A673 (cell line): ENCODE results near the gene MRFAP1L1. TPM values are rescaled to one million over a fixed set of nuclear protein-coding genes. Genes with fewer than 3 reads are reported as not detected.

Experiments used
- BruUV-seq: library from RNA; stranded (reverse); fragments of 400-500 nt; replicated peaks from 2 replicates; lab custom pipeline; 2021; lab: Mats Ljungman, UMichigan
- CTCF ChIA-PET: fragments of 300-600 bp; sonication (Branson Sonifier 250); formaldehyde crosslinking; loops from one replicate; lab custom pipeline; 2022; ENCODE audit warnings: antibody characterized with exemption; lab: Charles Lee
- POLR2A ChIA-PET: fragments of 300-600 bp; sonication (Branson Sonifier 250); formaldehyde crosslinking; loops from one replicate; lab custom pipeline; 2022; ENCODE audit warnings: antibody characterized with exemption; ENCODE audit not compliant: low non-redundant PET; lab: Charles Lee
- DNase-seq: peaks from one replicate; pipeline ENCODE4 v3.0.0-alpha.2; 2015; ENCODE audit warnings: low spot score
- H3K27ac ChIP-seq: fragments of 200-600 bp; sonication (generic); 2 replicates; pipeline ENCODE4 v1.5.1; 2016; ENCODE audit warnings: mixed run types, low read depth, mild to moderate bottlenecking, mixed read lengths, antibody characterized with exemption, low read length; ENCODE audit not compliant: poor library complexity, severe bottlenecking
- H3K27me3 ChIP-seq: fragments of 200-600 bp; sonication (generic); replicated peaks from 2 replicates; pipeline ENCODE4 v1.6.1; 2017; ENCODE audit warnings: mixed run types, low read depth, mild to moderate bottlenecking, mixed read lengths, antibody characterized with exemption, low read length; ENCODE audit not compliant: insufficient read depth, poor library complexity
- H3K36me3 ChIP-seq: fragments of 200-600 bp; sonication (generic); 2 replicates; pipeline ENCODE4 v1.6.1; 2016; ENCODE audit warnings: mixed run types, mild to moderate bottlenecking, mixed read lengths, antibody characterized with exemption, low read length; ENCODE audit not compliant: insufficient read depth, poor library complexity, severe bottlenecking
- H3K4me1 ChIP-seq: fragments of 200-600 bp; sonication (generic); 2 replicates; pipeline ENCODE4 v1.6.1; 2017; ENCODE audit warnings: mixed run types, mild to moderate bottlenecking, mixed read lengths, antibody characterized with exemption, low read length; ENCODE audit not compliant: insufficient read depth, poor library complexity, severe bottlenecking
- H3K4me3 ChIP-seq: fragments of 200-600 bp; sonication (generic); 2 replicates; pipeline ENCODE4 v1.5.1; 2016; ENCODE audit warnings: low read depth, mixed run types, mild to moderate bottlenecking, mixed read lengths, low read length; ENCODE audit not compliant: poor library complexity, severe bottlenecking
- H3K9me3 ChIP-seq: fragments of 200-600 bp; sonication (generic); 2 replicates; pipeline ENCODE4 v1.6.1; 2016; ENCODE audit warnings: mixed run types, low read depth, mild to moderate bottlenecking, mixed read lengths, antibody characterized with exemption, low read length; ENCODE audit not compliant: poor library complexity, severe bottlenecking
- EZH2 ChIP-seq: fragments of 200-600 bp; sonication (generic); IDR thresholded peaks from 2 replicates; pipeline ENCODE4 v1.6.1; 2017; ENCODE audit warnings: borderline replicate concordance, low read depth, mild to moderate bottlenecking, mixed read lengths, antibody characterized with exemption, low read length; ENCODE audit not compliant: poor library complexity, severe bottlenecking
- intact Hi-C: fragments of 100-400 bp; cut with micrococcal nuclease; formaldehyde crosslinking; loops from one replicate; pipeline ENCODE4 v1.10.0; 2022; ENCODE audit not compliant: unreplicated experiment
- total RNA-seq: library from RNA; stranded (reverse); gene quantifications from 2 replicates; pipeline ENCODE4 v1.2.3, GENCODE V29; 2021
- TF ChIP-seq, protein P1 (sequence below): fragments of 300-800, 200-600 bp; sonication (generic); conservative IDR thresholded peaks from 2 replicates; pipeline ENCODE4 v1.5.1; 2017; ENCODE audit warnings: low read depth, mild to moderate bottlenecking, antibody characterized with exemption, low read length, moderate library complexity, mixed read lengths

MRFAP1L1 gene
- total RNA-seq, 1 experiment from 2014 or later, result 61.0 TPM

DNA sequence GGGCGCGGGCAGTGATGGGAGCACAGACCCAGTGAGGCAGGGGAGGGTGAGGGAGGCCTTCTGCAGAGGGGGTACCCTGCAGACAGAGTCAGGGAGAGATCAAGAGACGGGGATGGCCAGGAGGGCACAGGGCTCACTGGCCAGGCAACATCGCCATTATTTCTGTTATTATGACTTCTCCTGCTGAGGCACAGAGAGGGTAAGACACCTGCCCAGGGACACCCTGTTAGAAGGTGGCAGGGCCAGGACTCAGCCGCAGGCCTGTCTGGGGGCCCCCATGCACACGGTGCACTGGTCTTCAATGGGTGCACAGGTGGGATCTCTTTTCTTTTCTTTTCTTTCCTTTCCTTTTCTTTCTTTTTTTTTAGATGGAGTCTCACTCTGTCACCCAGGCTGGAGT, 22.1 kb upstream of the MRFAP1L1 start:
- BruUV-seq, result no TSS peak
- intact Hi-C loops, result no loop called here

DNA sequence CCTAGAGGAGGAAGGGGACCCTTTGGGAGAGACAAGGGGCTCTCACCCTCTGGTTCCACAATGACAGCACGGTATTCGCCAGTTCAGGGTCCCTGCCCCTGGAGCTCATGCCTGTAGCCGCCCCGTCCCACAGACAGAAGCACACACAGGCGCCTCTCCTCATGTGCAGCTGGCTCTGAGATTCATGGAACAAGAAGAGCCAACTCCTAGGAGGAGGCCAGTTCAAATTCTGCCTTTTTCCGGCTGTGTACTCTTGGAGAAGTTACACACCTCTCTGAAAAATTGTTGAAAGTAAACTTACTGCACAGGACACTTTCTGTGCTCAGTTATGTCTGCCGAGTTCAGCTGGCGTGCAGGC, 21.6 kb upstream of the MRFAP1L1 start:
- CTCF ChIA-PET, result interaction anchor here (0.7 kb wide), 1 partner anchor 142 kb away, joined by 3 read pairs; no protein-coding TSS in a partner anchor
- H3K4me3 ChIP-seq, result no peak overlapping the region
- H3K27me3 ChIP-seq, result no peaks in the 10 kb centered on the region
- TF ChIP-seq, protein P1, sequence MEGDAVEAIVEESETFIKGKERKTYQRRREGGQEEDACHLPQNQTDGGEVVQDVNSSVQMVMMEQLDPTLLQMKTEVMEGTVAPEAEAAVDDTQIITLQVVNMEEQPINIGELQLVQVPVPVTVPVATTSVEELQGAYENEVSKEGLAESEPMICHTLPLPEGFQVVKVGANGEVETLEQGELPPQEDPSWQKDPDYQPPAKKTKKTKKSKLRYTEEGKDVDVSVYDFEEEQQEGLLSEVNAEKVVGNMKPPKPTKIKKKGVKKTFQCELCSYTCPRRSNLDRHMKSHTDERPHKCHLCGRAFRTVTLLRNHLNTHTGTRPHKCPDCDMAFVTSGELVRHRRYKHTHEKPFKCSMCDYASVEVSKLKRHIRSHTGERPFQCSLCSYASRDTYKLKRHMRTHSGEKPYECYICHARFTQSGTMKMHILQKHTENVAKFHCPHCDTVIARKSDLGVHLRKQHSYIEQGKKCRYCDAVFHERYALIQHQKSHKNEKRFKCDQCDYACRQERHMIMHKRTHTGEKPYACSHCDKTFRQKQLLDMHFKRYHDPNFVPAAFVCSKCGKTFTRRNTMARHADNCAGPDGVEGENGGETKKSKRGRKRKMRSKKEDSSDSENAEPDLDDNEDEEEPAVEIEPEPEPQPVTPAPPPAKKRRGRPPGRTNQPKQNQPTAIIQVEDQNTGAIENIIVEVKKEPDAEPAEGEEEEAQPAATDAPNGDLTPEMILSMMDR, result no peak
- no peak for TF ChIP-seq EZH2
- H3K9me3 ChIP-seq, result no peaks in the 10 kb centered on the region
- intact Hi-C loops, result no loop called here
- H3K36me3 ChIP-seq, result no peaks in the 10 kb centered on the region
- DNase-seq, result no peak
- no TSS peak for BruUV-seq
- POLR2A ChIA-PET, result no interaction called here
- H3K4me1 ChIP-seq, result peaks cover 12% of the 10 kb centered on the region
- no peak overlapping the region for H3K27ac ChIP-seq

More for the DNA sequence above, 22.1 kb upstream of the MRFAP1L1 start:
- no peaks in the 10 kb centered on the region for H3K36me3 ChIP-seq
- H3K27me3 ChIP-seq, result no peaks in the 10 kb centered on the region
- ChIA-PET POLR2A (no interaction called here), CTCF (no interaction called here)
- no peak for TF ChIP-seq EZH2
- TF ChIP-seq, protein P1, result no peak
- no peak overlapping the region for H3K4me3 ChIP-seq
- no peaks in the 10 kb centered on the region for H3K9me3 ChIP-seq
- H3K4me1 ChIP-seq, result peaks cover 10% of the 10 kb centered on the region
- DNase-seq, result no peak
- no peak overlapping the region for H3K27ac ChIP-seq

DNA sequence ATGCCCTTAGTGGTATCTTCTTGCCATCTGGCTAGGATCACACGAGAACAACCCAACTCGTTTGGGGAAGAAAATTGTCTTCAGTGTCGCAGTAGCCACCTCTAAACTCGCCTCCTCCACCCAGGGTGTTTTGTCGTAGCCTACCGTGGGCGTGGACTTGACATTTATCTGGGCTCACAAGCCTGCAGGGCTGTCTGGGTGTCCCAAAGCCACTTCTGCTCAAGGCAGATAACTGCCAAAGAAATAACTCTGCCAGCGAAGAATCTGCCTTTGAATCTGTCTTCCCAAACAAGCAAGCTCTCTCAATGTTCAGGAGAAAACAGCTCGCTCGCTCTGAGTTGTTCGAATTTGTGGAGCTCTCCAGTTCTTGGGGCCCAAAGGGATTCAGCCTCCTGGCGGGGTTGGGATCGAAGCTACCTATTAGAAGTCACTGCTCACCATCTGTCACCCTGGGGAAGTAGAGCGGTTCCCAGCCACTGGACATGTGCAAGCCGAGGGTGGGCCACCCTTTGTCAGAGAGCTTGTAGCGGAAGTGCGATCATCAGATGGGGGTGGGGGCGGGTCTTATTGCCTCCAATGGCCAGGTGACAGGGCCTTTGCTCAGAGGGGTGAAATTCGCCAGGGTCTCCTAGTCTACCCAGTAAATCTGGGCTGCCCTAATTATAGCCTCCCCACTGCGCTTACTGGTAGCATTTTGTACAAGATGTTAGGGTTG, 21.1 kb upstream of the MRFAP1L1 start:
- H3K27me3 ChIP-seq, result no peaks in the 10 kb centered on the region
- no peak overlapping the region for H3K4me3 ChIP-seq
- DNase-seq, result no peak
- no TSS peak for BruUV-seq
- intact Hi-C loops, result no loop called here
- ChIA-PET CTCF (interaction anchor here (0.7 kb wide), 1 partner anchor 143 kb away, joined by 3 read pairs; no protein-coding TSS in a partner anchor), POLR2A (no interaction called here)
- no peaks in the 10 kb centered on the region for H3K36me3 ChIP-seq
- no peak for TF ChIP-seq EZH2
- no peaks in the 10 kb centered on the region for H3K9me3 ChIP-seq
- H3K27ac ChIP-seq, result no peak overlapping the region
- H3K4me1 ChIP-seq, result peaks cover 12% of the 10 kb centered on the region
